22Rv1 (cell line): ENCODE results near the gene ACTN2.

ENCODE experiments used
- H3K27ac ChIP-seq: fragments of 450-650 bp; 2 replicates; pipeline ENCODE4 v1.5.1; 2017
- CTCF ChIP-seq: fragments of 450-650 bp; IDR thresholded peaks from 2 replicates; pipeline ENCODE4 v1.5.1; 2017; ENCODE audit warnings: mild to moderate bottlenecking
- ZFX ChIP-seq: fragments of 450-650 bp; IDR thresholded peaks from 2 replicates; pipeline ENCODE4 v1.6.1; 2017; ENCODE audit warnings: antibody characterized with exemption, borderline replicate concordance

ACTN2 gene

GRCh38 chr1:236806634-236807033 is 120.3 kb downstream of the ACTN2 start:
- H3K27ac ChIP-seq, result no peak overlapping the region
- TF ChIP-seq ZFX, result no peak
- no peak for TF ChIP-seq CTCF

GRCh38 chr1:236808005-236808404 is 121.7 kb downstream of the ACTN2 start:
- H3K27ac ChIP-seq, result no peak overlapping the region
- TF ChIP-seq ZFX (no peak), CTCF (no peak)

GRCh38 chr1:236808564-236809130 is 122.3 kb downstream of the ACTN2 start:
- H3K27ac ChIP-seq, result no peak overlapping the region
- no peak for TF ChIP-seq ZFX
- TF ChIP-seq CTCF, result no peak

DNA sequence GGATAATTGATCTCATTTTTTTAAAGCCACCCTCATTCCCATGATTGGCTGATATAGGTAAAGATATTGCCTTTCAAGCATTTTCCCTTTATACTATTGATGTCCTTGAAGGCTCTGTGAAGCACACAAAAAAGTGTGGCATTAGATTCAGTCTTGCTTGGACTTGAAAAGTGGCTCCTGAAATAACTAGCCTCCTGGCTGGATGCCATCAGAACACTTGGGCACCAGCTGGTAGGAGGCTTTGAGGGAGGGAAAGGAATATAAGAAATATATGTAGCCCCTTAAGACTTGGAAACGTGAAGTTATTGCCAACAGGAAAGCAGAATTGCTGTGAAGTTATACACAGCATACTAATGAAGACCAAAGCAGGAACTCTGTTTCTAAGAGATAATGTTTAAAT is 122.8 kb downstream of the ACTN2 start:
- no peak overlapping the region for H3K27ac ChIP-seq
- no peak for TF ChIP-seq CTCF
- no peak for TF ChIP-seq ZFX

GRCh38 chr1:236810018-236810417 is 123.7 kb downstream of the ACTN2 start:
- no peak overlapping the region for H3K27ac ChIP-seq
- TF ChIP-seq ZFX (no peak), CTCF (no peak)

DNA sequence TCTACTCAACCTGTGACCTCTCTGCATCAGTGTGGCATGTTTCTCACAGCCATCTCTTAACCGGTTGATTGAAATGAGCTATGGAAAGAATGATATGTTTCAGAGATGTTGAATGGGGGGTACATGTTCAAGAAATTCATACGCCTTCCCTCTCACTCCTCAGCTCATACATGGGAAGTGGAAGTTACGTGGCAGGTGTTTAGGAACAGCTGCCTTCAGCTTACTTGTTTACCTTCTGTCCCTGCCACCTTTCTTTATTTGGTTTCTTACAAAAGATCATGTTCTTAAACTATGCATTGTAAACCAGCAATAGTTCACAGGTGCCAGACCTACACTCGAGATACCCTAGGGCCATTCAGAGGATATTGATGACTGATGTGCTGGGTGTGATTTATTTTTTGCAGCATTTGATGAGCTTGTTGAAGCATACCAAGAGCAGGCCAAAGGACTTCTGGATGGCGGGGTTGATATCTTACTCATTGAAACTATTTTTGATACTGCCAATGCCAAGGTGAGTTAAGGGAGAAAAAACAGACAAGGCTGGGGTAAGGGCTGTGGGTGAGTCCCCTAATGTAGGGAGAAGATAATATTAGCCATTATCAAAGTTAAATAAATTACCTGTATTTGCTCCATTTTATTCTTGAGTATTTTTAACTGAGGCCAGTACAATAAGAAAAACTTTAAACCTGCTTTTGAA is 126.2 kb downstream of the ACTN2 start:
- H3K27ac ChIP-seq, result no peak overlapping the region
- TF ChIP-seq ZFX (no peak), CTCF (no peak)
